Left kidney (tissue), 2 donors: Measurements from ENCODE around the gene PELI1. TPM values are rescaled to one million over a fixed set of nuclear protein-coding genes. Genes with fewer than 3 reads are reported as not detected.
A peak's percentile ranks its signal among the peaks of the same experiment; 100 is the strongest.
"Not testable (repeated sequence)": the region's sequence is repeated elsewhere in the genome, so short reads cannot be mapped to it uniquely, and the experiment has no call there.

ENCODE experiments used
- DNase-seq: peaks from one replicate; pipeline ENCODE4 v3.0.0-alpha.2; 2013
- polyA plus RNA-seq: library from polyadenylated mRNA; unstranded; fragments of 120-200 nt; gene quantifications from one replicate; pipeline ENCODE4 v1.2.1, GENCODE V29; 2013; ENCODE audit not compliant: insufficient read length

Gene PELI1
- polyA plus RNA-seq, 1 donor, result 41.9 TPM

DNA sequence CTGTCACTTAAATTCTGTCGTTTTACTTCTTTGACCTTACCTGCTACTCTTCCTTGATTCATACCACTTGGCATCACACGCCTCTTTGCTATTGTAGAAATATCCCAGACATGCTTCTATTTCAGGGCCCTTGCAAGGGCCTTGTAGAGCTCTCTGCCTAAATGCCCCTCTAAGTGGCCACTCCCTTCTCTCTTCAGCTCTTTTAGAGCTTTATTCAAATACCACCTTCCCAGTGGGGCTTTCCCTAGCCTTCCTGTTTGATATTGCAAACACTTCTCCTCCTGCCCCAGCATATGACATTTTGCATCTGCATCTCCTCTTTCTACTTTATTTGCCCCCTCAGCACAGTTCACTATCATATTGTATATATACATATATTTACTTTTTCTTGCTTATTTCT is 54.0 kb downstream of the PELI1 start:
- DNase-seq, result no peak

DNA sequence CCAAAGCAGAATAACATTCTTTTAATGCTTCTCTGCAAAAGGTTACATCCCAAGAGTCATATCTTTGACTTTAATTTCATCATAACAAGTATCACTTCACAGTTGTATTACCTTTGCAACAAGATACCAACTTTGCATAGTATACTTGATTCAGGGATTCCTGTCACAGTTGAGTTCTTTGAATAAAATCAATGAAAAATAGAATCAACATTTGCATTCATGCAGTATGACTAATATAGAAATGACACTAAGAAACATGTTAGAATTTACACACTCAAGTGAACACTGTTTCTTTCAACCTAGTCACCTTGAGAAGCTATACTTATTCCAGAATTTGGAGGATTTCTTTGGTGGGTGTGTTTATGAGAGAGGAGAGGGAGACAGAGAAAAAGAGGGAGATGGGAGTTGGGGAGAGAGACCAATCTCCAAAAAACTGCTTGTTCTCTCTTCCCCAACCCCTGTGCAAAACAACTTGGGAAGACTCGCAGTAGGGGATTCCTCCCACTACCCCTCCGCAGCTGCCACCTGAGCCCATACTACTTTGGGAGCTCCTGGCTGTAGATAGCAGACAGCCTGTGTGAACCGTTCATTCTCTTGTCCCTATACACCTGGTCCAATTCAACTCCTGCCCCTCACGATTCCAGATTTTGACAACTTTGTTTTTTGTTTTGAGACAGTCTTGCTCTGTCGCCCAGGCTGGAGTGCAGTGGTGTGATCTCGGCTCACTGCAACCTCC is 57.7 kb downstream of the PELI1 start:
- DNase-seq, result no peak

GRCh38 chr2:64085936-64086335 is 58.3 kb downstream of the PELI1 start:
- no peak for DNase-seq

- no peak for DNase-seq
Measured at GRCh38 chr2:64081046-64081445, 63.2 kb downstream of the PELI1 start.

DNA sequence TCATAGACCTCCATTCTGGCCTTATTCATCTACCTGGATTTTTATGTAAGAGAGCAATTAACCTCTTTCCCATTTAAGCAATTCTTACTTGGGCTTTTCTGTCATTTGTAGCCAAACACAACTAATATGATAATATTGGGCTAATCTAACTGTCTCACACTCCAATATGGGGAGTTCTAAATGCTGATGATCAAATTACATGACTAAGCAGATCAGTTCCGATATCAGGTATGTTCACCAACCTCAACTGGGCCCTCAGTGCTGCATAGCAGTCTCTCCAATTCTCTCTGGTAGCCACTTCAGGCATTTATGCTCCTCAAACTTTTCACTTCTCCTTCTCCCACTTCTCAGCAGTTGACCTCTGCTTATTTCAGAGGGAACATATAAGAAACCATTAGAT is 64.0 kb downstream of the PELI1 start:
- no peak for DNase-seq

DNA sequence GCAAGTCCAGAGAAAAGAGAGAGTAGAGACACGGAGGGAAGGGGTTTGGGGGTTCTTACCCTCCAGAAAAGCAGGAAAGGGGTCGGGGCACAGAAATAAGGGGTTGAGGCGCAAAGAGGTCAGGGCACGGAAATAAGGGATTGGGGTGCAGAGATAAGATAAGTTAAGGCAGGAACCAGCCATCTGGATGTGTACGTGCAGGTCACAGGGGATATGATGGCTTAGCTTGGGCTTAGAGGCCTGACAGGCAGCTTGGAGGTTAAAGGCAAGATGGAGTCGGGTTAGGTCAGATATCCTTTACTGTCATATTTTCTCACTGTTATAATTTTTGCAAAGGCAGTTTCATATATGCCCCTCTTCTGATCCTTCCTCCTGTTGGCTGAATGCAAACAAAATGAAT is 64.5 kb downstream of the PELI1 start:
- DNase-seq, result not testable (repeated sequence)

GRCh38 chr2:64076828-64077227 is 67.4 kb downstream of the PELI1 start:
- DNase-seq, result not testable (repeated sequence)

- DNase-seq, result not testable (repeated sequence)
Measured at GRCh38 chr2:64074616-64075015, 69.6 kb downstream of the PELI1 start.

DNA sequence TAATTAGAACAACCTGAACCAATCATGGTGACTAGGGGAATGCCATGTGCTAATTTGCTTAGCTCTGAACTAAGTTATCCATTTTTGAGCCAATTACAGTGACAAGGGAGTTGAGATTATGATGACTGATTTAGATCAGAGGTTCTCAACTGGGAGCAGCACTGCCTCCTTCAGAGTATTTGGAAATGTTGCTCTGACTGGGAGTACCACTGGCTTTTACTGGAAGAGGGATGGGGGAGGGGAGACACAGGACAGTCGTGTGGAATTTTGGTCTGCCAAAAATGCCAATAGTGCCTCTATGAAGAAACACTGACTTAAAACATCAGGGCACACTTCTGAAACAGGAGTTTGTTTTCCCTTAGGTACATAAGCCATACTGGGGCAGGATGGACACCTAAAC is 76.9 kb downstream of the PELI1 start:
- DNase-seq, result no peak

DNA sequence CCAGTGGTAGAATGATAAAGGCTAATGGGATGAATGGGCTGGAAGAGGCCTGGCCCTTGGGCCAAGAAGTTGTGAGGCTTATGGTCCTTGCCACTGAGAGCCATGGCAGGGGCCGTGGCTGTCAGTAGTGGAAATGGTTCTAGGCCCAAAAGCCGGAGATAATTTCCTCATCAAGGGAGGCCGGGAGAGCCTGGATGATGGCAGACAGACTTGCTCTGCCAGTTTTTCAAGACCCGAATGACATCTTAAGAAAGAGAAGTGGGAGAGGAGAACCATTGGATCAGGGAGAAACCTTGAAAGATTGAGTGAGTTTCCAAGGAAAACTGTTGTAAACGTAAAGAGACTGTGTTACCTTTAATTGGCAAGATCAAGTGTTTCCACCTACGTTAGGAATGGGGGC is 78.7 kb downstream of the PELI1 start:
- DNase-seq, result no peak

- no peak for DNase-seq
Measured at GRCh38 chr2:64063924-64064331, 80.3 kb downstream of the PELI1 start.

GRCh38 chr2:64063454-64063853 is 80.8 kb downstream of the PELI1 start:
- DNase-seq, result no peak

GRCh38 chr2:64062840-64063239 is 81.4 kb downstream of the PELI1 start:
- DNase-seq, result no peak

DNA sequence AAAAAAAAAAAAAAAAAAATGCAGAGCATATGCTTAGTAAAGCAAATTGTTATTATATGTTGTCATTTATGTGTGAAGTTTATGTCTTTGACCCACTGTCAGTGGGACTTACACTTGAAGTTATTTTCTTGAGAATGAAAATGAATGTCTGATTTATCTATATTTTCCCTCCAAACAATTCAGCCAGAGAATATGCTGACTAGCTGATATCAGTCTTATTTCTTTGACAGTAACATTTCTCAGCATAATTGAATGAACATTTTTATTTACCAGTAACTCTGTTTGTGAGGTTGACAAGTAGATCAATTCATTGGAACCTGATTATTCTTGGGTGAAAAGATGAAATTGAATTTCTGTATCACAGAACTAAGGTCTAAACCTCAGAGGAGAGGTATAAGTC is 85.0 kb downstream of the PELI1 start:
- DNase-seq, result no peak

GRCh38 chr2:64056021-64056420 is 88.2 kb downstream of the PELI1 start:
- no peak for DNase-seq

- DNase-seq, result no peak
Measured at GRCh38 chr2:64054161-64054915, 89.9 kb downstream of the PELI1 start.

GRCh38 chr2:64052463-64053241 is 91.6 kb downstream of the PELI1 start:
- DNase-seq, result no peak

GRCh38 chr2:64049633-64050220 is 94.5 kb downstream of the PELI1 start:
- peak; percentile 80 for DNase-seq

DNA sequence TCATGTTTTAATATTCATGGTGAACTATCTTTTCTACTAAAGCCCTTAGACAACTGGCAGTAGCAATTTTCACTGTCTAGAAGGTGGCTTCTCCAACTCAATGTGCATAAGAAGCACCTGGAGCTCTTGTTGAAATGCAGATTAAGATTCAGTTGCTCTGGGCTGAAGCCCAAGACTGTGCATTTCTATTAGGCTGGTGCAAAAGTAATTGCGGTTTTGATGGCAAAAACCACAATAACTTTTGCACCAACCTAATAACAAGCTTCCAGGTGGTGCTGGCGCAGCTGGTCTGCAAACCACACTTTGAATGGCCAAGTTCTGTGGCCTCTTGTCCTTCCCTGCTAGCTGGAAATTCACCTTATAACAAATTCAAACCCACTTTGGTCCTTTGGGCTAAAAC is 98.3 kb downstream of the PELI1 start:
- DNase-seq, result no peak
